Coronary artery (tissue), 2 donors: ENCODE measurements around the gene GABBR1.

Source experiments
- DNase-seq: peaks from one replicate; pipeline ENCODE4 v3.0.0-alpha.2; 2017; ENCODE audit warnings: low spot score
- H3K27ac ChIP-seq, 2 donors: fragments of 200-600 bp; sonication (generic); one replicate each; pipeline ENCODE4 v1.5.1; 2016 to 2019
- H3K4me3 ChIP-seq: fragments of 200-600 bp; sonication (generic); 2 replicates; pipeline ENCODE4 v1.5.1; 2016; ENCODE audit warnings: mild to moderate bottlenecking, moderate library complexity
- CTCF ChIP-seq: fragments of 200-600 bp; sonication (generic); IDR thresholded peaks from one replicate; pipeline ENCODE4 v1.5.1; 2019; ENCODE audit warnings: antibody characterized with exemption

GABBR1 gene

GRCh38 chr6:29653452-29654038 lies 20.6 kb upstream of the GABBR1 start:
- no peak for DNase-seq
- H3K4me3 ChIP-seq, result no peak overlapping the region
- no peak overlapping the region for H3K27ac ChIP-seq
- peak; percentile 62 for TF ChIP-seq CTCF

- DNase-seq, result no peak
- Histone ChIP-seq H3K4me3 (no peak overlapping the region), H3K27ac (no peak overlapping the region)
- TF ChIP-seq CTCF, result no peak
These were observed 19.2 kb upstream of the GABBR1 start for GRCh38 chr6:29652198-29652584.

GRCh38 chr6:29651413-29652197 lies 18.6 kb upstream of the GABBR1 start:
- H3K27ac ChIP-seq, result no peak overlapping the region
- TF ChIP-seq CTCF, result peak; percentile 63
- no peak overlapping the region for H3K4me3 ChIP-seq
- no peak for DNase-seq

GRCh38 chr6:29649701-29650673 lies 17.0 kb upstream of the GABBR1 start:
- peak overlapping the region; percentile 82 to 94 for H3K27ac ChIP-seq
- DNase-seq, result peak; percentile 97
- H3K4me3 ChIP-seq, result peak overlapping the region; percentile 73
- peak; percentile 86 for TF ChIP-seq CTCF

- Histone ChIP-seq H3K4me3 (no peak overlapping the region), H3K27ac (no peak overlapping the region)
- DNase-seq, result no peak
- TF ChIP-seq CTCF, result peak; percentile 43
These were observed 15.1 kb upstream of the GABBR1 start for GRCh38 chr6:29647927-29648642.

GRCh38 chr6:29641430-29642148 lies 8.6 kb upstream of the GABBR1 start:
- H3K4me3 ChIP-seq, result no peak overlapping the region

More at GRCh38 chr6:29641430-29642148, 8.6 kb upstream of the GABBR1 start:
- DNase-seq, result no peak
- no peak for TF ChIP-seq CTCF
- no peak overlapping the region for H3K27ac ChIP-seq
